H1 (cell line): Measurements from ENCODE around the gene FARS2.

Experiments
- CREB1 ChIP-seq: IDR thresholded peaks from 2 replicates; pipeline ENCODE4 v1.6.1; 2012; ENCODE audit warnings: inconsistent platforms
- CTCF ChIP-seq, 3 experiments: IDR thresholded peaks; 1 replicate in 2 of 3; 2 replicates in 1 of 3; pipeline versions ENCODE4 v1.5.1 to v1.6.1; 2011; ENCODE audit warnings: low read length in 3 of 3, mild to moderate bottlenecking in 3 of 3, inconsistent platforms in 2 of 3, low read depth in 1 of 3, moderate library complexity in 1 of 3; ENCODE audit not compliant: insufficient read depth in 1 of 3; ENCODE audit errors: control extremely low read depth in 1 of 3
- POLR2A ChIP-seq, 2 experiments: IDR thresholded peaks; 1 replicate in 1 of 2; 2 replicates in 1 of 2; pipeline ENCODE4 v1.6.1; 2011; ENCODE audit warnings: low read depth in 2 of 2, low read length in 2 of 2, mild to moderate bottlenecking in 2 of 2; ENCODE audit errors: control extremely low read depth in 1 of 2
- POLR2AphosphoS5 ChIP-seq: IDR thresholded peaks from 2 replicates; pipeline ENCODE4 v1.6.1; 2011; ENCODE audit warnings: low read depth, low read length
- TCF12 ChIP-seq: IDR thresholded peaks from 2 replicates; pipeline ENCODE4 v1.6.1; 2011; ENCODE audit warnings: low read depth, mild to moderate bottlenecking, low read length
- USF2 ChIP-seq: IDR thresholded peaks from 2 replicates; pipeline ENCODE4 v1.6.1; 2011; ENCODE audit warnings: low read length, improper control_type of control experiment

GRCh38 chr6:5638666-5639065, 377.4 kb downstream of the FARS2 start:
- TF ChIP-seq TCF12 = no peak
- no peak for TF ChIP-seq CREB1
- no peak for TF ChIP-seq POLR2A (IDR thresholded peaks at IDR 0.05; ENCODE audit: control extremely low read depth in 1 of 2, low read depth in 2 of 2, low read length in 2 of 2)
- TF ChIP-seq CTCF (IDR thresholded peaks at IDR 0.05; ENCODE audit: control extremely low read depth in 1 of 3, insufficient read depth in 1 of 3, low read depth in 1 of 3, low read length in 3 of 3) = no peak
- TF ChIP-seq USF2 = no peak
- TF ChIP-seq POLR2AphosphoS5 = no peak
